NCI-H1417 (cell line): ENCODE measurements around the gene ZMYND8.
"Not testable (repeated sequence)": the region's sequence is repeated elsewhere in the genome, so short reads cannot be mapped to it uniquely, and the experiment has no call there.

ENCODE experiments used
- DNase-seq, 3 experiments: peaks; one replicate each; lab custom pipeline; 2025; lab: John Stamatoyannopoulos, UW

ZMYND8 gene

DNA sequence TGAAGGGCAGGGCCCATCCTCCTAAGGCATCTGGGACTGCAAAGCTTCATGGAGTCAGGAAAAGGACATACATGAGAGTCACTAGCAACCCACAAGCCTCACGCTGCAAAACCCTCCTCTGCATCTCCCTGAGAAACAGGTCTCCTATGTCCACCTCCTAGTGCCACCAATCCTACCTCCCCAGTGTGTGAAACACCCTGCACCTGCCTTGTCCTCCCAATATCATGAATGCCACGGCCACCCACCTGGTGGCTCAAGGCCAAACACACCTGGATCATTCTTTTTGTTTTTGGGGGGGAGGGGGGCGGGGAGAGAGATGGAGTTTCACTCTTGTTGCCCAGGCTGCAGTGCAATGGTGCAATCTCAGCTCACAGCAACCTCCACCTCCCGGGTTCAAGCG is 90.5 kb downstream of the ZMYND8 start:
- DNase-seq, result peak in 2 of 3 experiments; percentile 81 to 94

DNA sequence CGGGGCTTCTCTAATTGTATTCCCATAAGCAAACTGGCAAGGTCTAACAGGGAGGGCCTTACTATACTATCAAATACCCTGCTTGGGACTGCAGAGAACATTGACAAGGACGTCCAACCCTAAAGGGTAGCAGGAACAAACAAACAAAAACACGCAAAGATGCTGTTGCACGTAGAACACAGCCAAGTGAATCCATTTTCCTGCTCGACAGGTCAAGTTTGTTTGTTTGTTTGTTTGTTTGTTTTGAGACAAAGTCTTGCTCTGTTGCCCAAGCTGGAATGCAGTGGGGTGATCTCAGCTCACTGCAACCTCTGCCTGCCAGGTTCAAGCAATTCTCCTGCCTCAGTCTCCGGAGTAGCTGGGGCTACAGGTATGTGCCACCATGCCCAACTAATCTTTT is 91.3 kb downstream of the ZMYND8 start:
- DNase-seq, result no peak

DNA sequence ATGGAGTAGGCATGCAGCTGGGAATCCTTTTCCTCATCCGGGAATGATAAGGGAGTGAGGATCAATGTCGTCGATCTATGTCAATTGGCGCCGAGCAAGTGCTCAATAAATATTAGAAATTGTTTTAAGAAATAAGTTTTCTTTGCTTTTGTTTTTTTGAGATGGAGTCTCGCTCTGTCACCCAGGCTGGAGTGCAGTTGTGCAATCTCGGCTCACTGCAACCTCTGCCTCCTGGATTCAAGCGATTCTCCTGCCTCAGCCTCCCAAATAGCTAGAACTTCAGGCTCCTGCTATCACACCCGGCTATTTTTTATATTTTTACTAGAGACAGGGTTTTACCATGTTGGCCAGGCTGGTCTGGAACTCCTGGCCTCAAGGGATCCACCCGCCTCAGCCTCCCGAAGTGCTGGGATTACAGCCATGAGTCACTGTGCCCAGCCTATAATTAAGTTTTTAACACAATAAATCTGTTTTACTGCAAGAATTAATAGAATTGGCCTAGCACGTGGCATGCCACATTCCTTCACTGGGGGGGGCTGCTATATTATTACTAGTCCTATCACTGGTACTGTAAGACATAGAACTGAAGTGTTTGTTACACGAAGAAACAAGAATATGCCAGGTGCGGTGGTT is 92.2 kb downstream of the ZMYND8 start:
- not testable (repeated sequence) for DNase-seq

DNA sequence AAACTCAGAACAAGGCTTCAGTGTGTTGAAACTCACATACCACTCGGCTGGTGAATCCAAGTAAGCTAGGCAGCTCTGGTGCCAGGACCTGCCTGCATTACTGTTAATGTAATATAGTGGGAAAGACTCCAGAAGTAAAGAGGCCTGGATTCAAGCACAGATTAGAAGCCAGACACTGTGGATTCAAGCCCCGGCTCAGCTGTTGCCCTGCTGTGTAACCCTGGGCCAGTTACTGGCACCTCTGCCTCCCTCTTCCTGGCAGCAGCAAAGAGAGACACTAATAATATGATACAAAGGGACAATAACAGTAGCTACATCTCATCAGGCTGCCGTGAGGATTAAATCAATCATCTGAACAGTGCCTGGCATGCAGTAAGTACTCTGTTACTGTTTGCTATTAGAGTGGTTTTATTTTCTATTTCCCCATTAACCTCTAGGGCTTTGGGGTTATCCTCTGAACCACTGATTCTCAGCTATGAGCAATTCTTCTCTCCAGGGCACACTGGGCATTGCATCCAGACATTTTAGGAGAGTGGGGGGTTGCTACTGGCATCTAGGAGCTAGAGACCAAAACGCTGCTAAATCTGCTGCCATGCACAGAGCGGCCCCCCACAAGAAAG is 92.9 kb downstream of the ZMYND8 start:
- DNase-seq, result peak in 2 of 3 experiments; percentile 11 to 13

DNA sequence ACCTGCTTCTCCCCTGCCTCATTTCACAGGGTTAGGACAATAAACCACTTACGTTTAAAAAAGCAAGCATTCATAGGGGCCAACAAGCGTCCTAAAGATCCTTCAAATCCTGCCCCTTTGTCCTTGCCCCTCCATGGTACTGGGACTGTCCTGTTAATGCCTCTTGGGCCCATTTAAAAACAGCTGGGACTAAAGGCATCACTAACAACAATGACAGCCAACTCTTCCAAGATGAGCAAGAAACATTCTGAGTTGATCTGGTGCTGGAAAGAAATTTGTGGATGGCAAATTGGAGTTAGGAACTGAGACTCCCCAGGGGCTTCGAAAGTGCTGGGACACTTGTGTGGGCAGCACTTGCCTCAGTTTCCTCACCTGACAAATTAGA is 93.4 kb downstream of the ZMYND8 start:
- DNase-seq, result no peak

DNA sequence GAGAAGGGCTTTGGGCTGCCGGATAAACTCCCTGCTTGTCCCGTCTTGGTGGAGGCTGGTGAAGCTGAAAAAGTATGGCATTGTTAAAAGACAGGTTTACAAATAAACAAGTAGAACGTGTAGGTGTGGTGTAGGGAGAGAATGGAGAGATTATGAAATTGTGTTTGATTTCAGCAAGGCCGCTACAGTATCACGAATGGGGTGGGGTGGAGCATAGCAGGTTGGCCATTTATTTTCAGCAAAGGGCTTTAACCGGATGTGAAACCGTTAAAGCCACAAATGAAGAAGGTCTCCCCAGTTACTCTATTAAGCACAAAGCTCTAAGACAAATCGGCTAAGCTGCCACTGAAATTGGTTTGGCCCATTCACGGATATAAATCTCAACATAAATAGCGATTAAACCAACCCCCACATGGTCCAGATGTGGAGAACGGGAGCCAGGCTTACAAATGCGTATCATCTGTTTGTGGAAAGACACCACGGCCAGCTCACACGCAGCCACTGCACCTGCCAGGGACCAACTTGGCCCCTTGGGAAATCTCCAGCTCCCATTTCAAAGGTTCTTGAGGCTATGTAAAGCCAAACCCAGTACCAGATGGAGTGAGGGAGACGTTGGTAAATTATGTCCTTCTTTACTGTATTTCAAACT is 94.0 kb downstream of the ZMYND8 start:
- peak in 2 of 3 experiments; percentile 38 to 91 for DNase-seq

DNA sequence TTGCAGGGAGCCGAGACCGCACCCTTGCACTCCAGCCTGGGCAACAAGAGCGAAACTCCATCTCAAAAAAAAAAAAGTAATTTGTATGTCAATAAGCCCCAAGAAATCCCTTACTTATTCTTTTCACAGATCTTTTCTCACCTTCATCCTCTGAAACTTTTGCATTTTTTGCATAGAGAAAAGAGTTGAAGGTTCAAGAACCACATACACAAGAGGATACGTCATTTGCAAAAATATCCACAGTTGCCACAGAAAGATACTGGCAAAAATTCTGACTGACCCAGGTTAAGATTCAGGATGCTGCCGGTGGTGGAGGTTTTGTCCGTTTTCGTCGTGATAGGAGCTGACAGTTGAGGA is 94.5 kb downstream of the ZMYND8 start:
- DNase-seq, result no peak

DNA sequence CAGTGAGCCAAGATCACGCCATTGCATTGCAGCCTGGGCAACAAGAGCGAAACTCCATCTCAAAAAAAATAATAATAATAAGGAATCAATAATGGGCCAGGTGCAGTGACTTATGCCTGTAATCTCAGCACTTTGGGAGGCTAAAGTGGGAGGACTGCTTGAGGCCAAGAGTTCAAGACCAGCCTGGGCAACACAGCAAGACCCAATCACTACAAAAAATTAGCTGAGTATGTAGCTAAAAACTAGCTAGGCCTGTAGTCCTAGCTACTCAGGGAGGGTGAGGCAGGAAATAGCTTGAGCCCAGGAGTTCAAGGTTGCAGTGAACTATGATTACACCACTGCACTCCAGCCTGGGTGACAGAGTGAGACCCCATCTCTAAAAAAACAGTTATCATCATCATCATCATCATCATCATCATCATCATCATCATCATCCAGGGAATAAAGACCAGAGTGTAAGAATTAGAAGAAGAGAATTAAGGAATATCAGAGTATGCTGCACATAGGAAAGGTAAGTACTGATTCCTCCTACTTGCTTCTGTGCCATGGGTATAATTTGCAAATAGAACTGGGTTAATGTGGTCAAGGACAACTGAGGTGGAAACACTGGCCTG is 95.2 kb downstream of the ZMYND8 start:
- DNase-seq, result not testable (repeated sequence)

DNA sequence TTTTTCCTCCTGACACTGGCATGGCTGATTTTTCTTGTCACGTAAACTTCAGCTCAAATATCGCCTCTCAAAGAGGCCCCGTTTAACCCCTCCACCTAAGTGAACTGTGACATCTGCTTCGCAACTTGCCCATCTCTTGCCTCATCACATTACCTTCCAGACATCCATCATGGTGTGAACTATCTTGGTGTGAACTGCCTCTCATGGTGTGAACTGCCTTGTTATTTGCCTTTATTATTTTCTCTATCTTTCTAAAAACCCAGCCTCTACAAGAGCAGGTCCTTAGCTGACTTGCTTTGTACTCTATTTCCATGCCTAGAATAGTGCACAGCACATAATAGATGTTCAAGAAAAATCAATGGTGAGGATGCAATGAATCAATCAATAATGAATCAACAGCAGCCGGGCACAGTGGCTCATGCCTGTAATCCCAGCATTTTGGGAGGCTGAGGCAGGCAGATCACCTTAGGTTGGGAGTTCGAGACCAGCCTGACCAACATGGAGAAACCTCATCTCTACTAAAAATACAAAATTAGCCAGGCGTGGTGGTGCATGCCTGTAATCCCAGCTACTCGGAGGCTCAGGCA is 95.9 kb downstream of the ZMYND8 start:
- DNase-seq, result not testable (repeated sequence)

DNA sequence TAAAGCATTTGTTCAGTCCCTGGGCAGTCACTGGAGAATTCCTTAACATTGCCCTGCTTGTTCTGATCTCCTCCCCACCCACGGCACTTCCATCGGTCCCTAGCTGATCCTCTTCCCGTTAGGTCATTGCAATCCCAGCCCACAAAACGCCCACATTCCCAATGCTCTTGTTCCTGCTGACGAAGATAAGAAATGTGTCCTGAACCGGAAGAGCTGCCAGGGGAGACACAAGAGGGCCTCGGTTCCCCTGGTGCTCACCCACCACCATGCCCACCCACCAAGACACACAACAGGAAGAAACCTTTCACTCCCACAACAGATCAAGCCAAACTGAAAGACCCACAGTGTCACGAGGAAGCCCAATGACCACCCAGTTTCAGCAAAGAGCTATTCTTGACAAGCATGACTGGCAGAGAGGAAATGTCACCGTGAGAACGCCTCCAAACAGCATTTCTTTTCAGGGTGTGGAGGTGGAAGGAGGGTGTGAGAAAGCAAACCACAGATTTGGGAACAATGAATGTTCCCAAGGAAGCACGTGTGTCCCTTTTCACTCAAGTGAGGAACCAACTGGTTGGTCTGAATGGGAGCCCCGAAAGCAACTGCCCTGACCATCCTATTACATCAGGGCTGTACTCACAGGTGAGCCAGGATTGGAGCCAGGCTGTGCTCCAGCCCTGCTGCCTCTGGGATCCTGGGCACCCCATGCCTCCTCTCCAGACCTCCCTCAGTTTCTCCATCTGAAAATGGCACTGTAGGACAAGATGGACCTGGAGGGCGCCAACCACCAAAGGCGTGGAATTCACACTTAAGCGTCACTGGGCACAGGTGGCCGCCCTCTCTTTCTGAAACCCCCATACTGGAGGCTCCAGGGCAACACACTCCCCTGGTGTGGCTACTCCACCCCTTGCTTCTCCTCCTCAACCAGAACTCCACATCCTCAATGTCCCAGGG is 97.5 kb downstream of the ZMYND8 start:
- DNase-seq, result no peak

DNA sequence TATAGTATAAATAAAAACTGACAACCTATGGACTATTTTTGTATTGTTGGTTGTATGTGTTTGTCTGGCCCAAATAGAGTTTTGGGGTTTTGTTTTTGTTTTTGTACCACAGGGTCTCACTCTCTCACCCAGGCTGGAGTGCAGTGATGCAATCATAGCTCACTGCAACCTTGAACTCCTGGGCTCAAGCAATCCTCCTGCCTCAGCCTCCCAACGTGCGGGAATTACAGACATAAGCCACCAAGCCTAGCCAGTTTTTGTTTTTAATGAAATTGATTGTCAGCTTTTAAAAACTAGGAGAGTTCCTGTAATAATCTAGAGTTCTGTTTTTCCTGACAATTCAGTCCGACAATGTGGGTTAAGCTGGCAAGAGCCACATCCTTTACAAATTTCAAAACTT is 98.7 kb downstream of the ZMYND8 start:
- DNase-seq, result no peak

DNA sequence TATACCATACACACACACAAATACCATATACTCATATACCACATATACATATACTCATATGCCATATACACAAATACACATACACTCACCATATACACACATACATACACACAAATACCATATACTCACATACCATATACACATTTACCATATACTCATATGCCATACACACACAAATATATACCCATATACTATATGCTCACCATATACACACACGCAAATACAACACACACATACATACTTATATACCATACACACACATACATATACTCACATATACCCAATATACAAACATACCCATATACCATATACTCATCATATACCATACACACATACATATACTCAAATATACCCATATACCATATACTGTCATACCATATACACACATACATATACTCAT is 99.2 kb downstream of the ZMYND8 start:
- no peak for DNase-seq

DNA sequence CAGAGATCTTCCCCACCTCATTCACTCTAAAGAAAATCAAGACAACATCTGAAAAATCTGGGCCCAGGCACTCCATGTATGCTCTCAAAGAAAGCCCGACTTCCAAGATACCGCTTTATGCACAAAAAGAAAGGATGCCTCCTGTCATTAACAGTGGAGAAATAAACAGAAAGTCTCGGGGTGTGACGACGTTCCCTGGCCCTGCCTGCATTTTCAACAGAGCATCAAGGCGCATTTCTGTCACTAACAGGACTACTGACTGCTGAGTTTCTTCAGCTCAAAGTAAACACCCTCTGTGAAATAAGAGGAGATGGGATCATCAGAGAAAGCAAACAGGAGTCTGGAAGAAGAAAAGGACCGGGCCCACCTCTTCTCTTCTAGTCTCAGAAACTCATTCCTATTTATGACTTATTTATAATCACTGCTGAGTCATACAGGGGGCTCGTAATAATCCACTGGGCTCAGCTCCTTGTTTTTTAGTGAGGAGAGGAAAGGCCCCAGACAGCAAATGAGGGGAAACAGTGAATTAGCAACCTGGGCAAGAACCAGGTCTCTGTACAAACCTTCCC is 99.7 kb downstream of the ZMYND8 start:
- no peak for DNase-seq

DNA sequence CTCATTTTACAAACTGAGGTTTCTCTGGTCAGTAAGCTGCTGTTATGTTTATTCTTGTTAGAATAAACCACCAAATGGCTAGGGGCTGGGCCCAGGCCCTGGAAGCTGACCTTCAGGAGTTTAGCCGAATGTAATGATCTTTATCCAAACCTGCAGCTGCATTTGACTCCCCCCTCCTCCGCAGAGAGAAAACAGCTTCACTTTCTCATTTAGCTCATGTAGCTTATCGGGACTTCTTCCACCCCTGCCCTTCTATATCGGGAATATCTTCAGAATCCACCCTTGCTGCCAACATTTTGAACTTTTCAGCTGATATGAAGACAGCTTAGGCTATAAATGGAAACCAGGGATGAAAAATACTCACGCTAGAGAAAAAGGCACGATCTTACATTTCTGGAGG is 102.6 kb downstream of the ZMYND8 start:
- DNase-seq, result no peak

DNA sequence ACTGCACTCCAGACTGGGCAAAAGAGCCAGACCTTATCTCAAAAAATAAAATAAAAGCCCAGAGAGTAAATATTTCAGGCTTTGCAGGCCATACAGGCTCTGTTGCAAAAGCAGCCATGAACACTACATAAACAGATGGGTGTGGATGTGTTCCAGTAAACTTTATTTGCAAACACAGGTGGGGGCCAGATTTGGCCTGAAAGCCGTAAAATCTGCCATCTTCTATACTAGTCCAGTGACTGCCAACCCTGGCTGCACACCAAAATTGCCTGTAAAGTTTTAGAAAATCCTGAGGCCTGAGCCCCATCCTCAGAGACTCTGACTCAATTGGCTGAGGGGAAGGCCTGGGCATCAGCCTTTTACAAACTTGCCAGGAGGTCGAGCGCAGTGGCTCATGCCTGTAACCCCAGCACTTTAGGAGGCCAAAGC is 103.6 kb downstream of the ZMYND8 start:
- DNase-seq, result no peak

DNA sequence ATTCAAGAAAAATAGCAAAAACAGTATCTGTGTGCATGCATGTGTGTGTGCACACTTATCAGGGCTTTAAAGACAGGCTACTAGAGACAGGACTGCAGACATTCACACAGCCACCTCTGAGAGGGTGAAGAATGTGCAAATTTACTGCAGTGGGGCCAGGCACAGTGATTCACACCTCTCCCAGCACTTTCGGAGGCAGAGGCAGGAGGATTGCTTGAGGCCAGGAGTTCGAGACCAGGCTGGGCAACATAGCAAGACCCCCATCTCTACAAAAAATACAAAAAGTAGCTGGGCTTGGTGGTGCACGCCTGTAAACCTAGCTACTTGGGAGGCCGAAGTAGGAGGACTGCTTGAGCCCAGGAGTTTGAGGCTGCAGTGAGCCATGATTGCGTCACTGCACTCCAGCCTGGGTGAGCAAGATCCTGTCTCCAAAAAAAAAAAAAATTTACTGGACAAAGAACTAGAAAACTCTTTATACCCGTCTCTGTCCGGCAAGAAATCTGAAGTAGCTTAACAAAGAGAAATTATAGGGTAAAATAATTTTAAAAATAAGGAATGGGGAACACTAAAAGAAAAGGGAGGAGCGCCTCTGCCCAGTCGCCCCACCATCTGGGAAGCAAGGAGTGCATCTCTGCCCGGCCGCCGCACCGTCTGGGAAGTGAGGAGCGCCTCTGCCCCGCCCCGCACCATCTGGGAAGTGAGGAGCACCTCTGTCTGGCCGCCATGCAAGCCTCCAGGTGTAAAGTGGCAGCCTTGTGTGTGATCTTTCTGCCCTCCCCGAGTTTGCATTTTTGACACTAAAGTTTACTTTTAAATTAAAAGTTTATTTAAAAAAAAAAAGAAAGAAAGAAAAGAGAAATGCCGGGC is 105.1 kb downstream of the ZMYND8 start:
- DNase-seq, result no peak

DNA sequence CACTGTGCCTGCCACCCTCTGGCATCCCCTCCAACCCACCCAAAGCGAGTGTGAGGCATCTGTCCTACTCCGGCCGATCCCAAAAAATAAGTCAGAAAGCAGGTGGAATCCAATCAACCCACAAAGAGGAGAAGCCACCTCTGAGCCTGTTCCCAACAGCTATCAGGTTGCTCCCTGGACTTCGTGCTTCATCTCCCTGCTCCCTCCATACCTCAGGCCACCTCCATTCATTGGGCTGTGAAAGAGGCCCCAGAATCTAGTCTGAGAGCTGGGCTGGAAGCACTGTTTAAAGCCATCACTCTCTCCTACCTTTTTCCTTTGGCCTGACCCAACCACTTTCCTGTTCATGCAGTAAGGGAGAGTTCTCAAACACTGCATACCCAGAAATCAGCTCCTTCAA is 106.1 kb downstream of the ZMYND8 start:
- no peak for DNase-seq

DNA sequence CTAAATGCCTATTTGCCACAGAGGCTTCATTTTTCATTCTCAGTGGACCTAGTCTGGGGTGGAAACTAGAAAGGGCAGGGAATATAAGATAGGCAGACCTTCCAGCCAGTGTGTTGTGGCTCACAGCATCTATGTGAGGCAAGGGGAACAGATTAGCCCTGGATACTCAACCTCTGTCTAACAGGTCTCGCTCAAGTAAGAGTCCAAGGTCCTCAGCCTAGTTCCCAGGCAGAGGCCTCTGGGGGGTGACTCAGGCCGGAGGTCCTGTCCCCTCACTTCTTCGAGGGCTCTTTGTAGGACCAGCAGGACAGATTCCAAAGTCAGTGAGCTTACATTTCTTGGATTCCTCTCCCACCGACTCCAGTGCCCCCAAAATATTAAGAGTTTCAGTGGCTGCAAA is 106.6 kb downstream of the ZMYND8 start:
- no peak for DNase-seq

DNA sequence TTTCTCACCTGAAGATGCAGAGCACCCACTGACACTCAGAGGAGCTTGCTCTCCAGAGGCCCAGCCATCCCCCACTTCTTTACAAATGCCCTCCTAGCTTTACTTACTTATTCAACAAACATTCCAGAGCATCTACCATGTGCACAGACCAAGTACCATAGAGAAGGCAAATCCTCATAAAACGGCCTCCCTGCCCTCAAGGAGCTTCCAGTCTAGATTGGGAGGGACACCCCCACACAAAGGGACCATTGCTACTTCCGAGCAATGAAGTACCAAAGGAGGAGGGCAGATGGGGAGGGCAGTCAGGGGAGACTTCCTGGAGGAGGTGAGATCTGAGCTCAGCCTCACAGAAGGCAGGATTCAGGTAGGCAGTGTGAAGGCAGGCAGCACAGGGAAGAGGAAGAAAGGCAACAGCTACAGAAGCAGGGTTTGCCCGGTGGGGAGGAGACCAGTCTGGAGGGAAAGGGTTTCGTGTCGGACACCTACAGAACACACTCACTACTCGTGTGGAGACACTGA is 108.0 kb downstream of the ZMYND8 start:
- no peak for DNase-seq

DNA sequence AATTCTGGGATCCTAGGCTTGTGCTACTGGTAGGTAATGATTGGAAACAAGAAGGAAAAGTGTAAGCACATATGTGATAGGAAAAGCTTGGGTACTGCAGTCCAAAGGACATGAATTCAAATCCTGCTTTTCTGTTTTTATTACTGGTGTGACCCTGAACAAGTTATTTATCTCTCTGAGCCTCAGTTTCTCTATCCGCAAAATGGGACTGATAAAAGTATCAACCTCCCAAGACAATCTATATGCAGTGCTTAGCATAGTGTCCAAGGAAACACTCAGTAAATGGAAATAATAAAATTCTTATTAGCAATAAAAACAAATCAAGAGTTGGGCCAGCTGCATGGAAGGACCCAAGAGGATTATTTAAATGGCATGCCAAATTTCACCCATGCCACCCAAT is 108.5 kb downstream of the ZMYND8 start:
- DNase-seq, result no peak
